SU-DHL-6 (cell line): ENCODE results near the gene ILF2.
A peak's percentile ranks its signal among the peaks of the same experiment; 100 is the strongest.
"Not testable (repeated sequence)": the region's sequence is repeated elsewhere in the genome, so short reads cannot be mapped to it uniquely, and the experiment has no call there.

Experiments
- H2AFZ ChIP-seq: fragments of 200-600 bp; sonication (generic); 2 replicates; pipeline ENCODE4 v1.6.1; 2014; ENCODE audit warnings: low read depth, mild to moderate bottlenecking, moderate library complexity, mixed read lengths, antibody characterized with exemption, low read length; ENCODE audit not compliant: severe bottlenecking
- H3F3A ChIP-seq: fragments of 200-600 bp; shearing (Covaris generic); 2 replicates; pipeline ENCODE4 v1.6.0; 2016; ENCODE audit warnings: antibody characterized with exemption, mild to moderate bottlenecking; ENCODE audit not compliant: insufficient read depth
- H3K27ac ChIP-seq: fragments of 200-600 bp; sonication (generic); 2 replicates; pipeline ENCODE4 v1.5.1; 2016; ENCODE audit warnings: low read depth, mild to moderate bottlenecking, low read length, moderate library complexity, mixed read lengths
- H3K27me3 ChIP-seq: fragments of 200-600 bp; sonication (generic), shearing (Covaris generic); 2 replicates; pipeline ENCODE4 v1.6.0; 2014; ENCODE audit warnings: mild to moderate bottlenecking, low read length
- H3K36me3 ChIP-seq: fragments of 200-600 bp; sonication (generic); 2 replicates; pipeline ENCODE4 v1.6.1; 2014; ENCODE audit warnings: mild to moderate bottlenecking, low read length, mixed read lengths
- H3K4me2 ChIP-seq: fragments of 300-600, 200-600 bp; shearing (Covaris generic), sonication (generic); 2 replicates; pipeline ENCODE4 v1.6.0; 2014; ENCODE audit warnings: low read length, low read depth, mild to moderate bottlenecking; ENCODE audit not compliant: poor library complexity, severe bottlenecking
- H3K4me3 ChIP-seq: fragments of 200-600 bp; sonication (generic); 2 replicates; pipeline ENCODE4 v1.5.1; 2014; ENCODE audit warnings: antibody characterized with exemption, low read length, mild to moderate bottlenecking, mixed read lengths; ENCODE audit not compliant: insufficient read depth, poor library complexity, severe bottlenecking
- H3K79me2 ChIP-seq: fragments of 200-600 bp; sonication (generic); 2 replicates; pipeline ENCODE4 v1.6.1; 2014; ENCODE audit warnings: mild to moderate bottlenecking, low read length, moderate library complexity; ENCODE audit not compliant: insufficient read depth
- H3K9ac ChIP-seq: fragments of 200-600 bp; sonication (generic); 2 replicates; pipeline ENCODE4 v1.7.0; 2014; ENCODE audit warnings: mild to moderate bottlenecking, low read length
- H3K9me2 ChIP-seq: fragments of 200-600 bp; sonication (generic); replicated peaks from 2 replicates; pipeline ENCODE4 v1.6.1; 2014; ENCODE audit warnings: low read length; ENCODE audit not compliant: insufficient read depth
- H3K9me3 ChIP-seq: fragments of 200-600 bp; sonication (generic); 2 replicates; pipeline ENCODE4 v1.6.1; 2014; ENCODE audit warnings: low read length, mixed read lengths; ENCODE audit not compliant: insufficient read depth
- H4K20me1 ChIP-seq: fragments of 200-600 bp; sonication (generic); 2 replicates; pipeline ENCODE4 v1.6.1; 2014; ENCODE audit warnings: low read depth, mild to moderate bottlenecking, antibody characterized with exemption, low read length, moderate library complexity, mixed read lengths
- CTCF ChIP-seq: fragments of 200-600 bp; sonication (generic); IDR thresholded peaks from one replicate; pipeline ENCODE4 v1.5.1; 2017; ENCODE audit warnings: antibody characterized with exemption, mild to moderate bottlenecking, low read length, moderate library complexity; ENCODE audit not compliant: insufficient read depth, poor library complexity, severe bottlenecking
- EZH2phosphoT487 ChIP-seq: fragments of 200-600 bp; sonication (generic), shearing (Covaris generic); conservative IDR thresholded peaks from 2 replicates; pipeline ENCODE4 v1.6.1; 2018; ENCODE audit warnings: mild to moderate bottlenecking, antibody characterized with exemption, low read length, moderate library complexity, mixed read lengths

The ILF2 gene

GRCh38 chr1:153670859-153671627 is at the start of gene ILF2:
Gene ILF2, minus strand, starts transcription at chr1:153670993. Its CDS starts 71 bp downstream, at chr1:153670922.
- peak within 1 kb of the TSS; percentile 48 for H3K27ac ChIP-seq
- no peaks in the 10 kb centered on the region for H3K27me3 ChIP-seq
- H2AFZ ChIP-seq = peak within 1 kb of the TSS; percentile 93
- peak within 1 kb of the TSS; percentile 86 for H3K9ac ChIP-seq
- 0 out of 2 replicates have a peak, but pooled peaks cover 4% of the 10 kb centered on the region for H3F3A ChIP-seq
- H3K9me3 ChIP-seq = no peaks in the 10 kb centered on the region
- H3K79me2 ChIP-seq = peaks cover 32% of the 10 kb centered on the region
- peak within 1 kb of the TSS; percentile 75 for H3K4me2 ChIP-seq
- no peak for TF ChIP-seq EZH2phosphoT487
- TF ChIP-seq CTCF = peak; percentile 17
- no peaks in the 10 kb centered on the region for H3K9me2 ChIP-seq
- peaks cover 15% of the 10 kb centered on the region for H3K36me3 ChIP-seq
- H4K20me1 ChIP-seq = no peaks in the 10 kb centered on the region
- H3K4me3 ChIP-seq = peak within 1 kb of the TSS; percentile 84

- Histone ChIP-seq H2AFZ (no peak overlapping the region), H3K27ac (no peak overlapping the region), H3K9me3 (no peaks in the 10 kb centered on the region), H3K79me2 (no peaks in the 10 kb centered on the region), H3K36me3 (no peaks in the 10 kb centered on the region), H3K9me2 (no peaks in the 10 kb centered on the region), H4K20me1 (no peaks in the 10 kb centered on the region), H3F3A (no peaks in the 10 kb centered on the region), H3K27me3 (no peaks in the 10 kb centered on the region), H3K4me2 (no peak overlapping the region), H3K9ac (no peak overlapping the region), H3K4me3 (no peak overlapping the region)
- TF ChIP-seq CTCF = no peak
- TF ChIP-seq EZH2phosphoT487 = no peak
Observed at GRCh38 chr1:153717330-153717729, 46.5 kb upstream of the ILF2 start.

- H3K27ac ChIP-seq, H3K9ac ChIP-seq, H3K27me3 ChIP-seq, H2AFZ ChIP-seq, H3K4me3 ChIP-seq, H3K79me2 ChIP-seq, H3F3A ChIP-seq, H3K9me2 ChIP-seq, H3K36me3 ChIP-seq, H4K20me1 ChIP-seq, H3K4me2 ChIP-seq, H3K9me3 ChIP-seq: not testable (repeated sequence)
Observed at GRCh38 chr1:153716211-153716610, 45.4 kb upstream of the ILF2 start.

GRCh38 chr1:153711026-153711425 is 40.2 kb upstream of the ILF2 start:
- Histone ChIP-seq H3K9me2 (no peaks in the 10 kb centered on the region), H3K9ac (no peak overlapping the region), H2AFZ (no peak overlapping the region)

More at GRCh38 chr1:153711026-153711425, 40.2 kb upstream of the ILF2 start:
- Histone ChIP-seq H3K4me3 (no peak overlapping the region), H3K36me3 (no peaks in the 10 kb centered on the region), H3K27me3 (no peaks in the 10 kb centered on the region), H3K4me2 (no peak overlapping the region), H4K20me1 (no peaks in the 10 kb centered on the region), H3K27ac (no peak overlapping the region), H3K79me2 (no peaks in the 10 kb centered on the region), H3F3A (no peaks in the 10 kb centered on the region), H3K9me3 (no peaks in the 10 kb centered on the region)
- no peak for TF ChIP-seq CTCF
